ENCODE data around the gene ZKSCAN5.
"Not testable (repeated sequence)": the region's sequence is repeated elsewhere in the genome, so short reads cannot be mapped to it uniquely, and the experiment has no call there.

ZKSCAN5 gene

DNA sequence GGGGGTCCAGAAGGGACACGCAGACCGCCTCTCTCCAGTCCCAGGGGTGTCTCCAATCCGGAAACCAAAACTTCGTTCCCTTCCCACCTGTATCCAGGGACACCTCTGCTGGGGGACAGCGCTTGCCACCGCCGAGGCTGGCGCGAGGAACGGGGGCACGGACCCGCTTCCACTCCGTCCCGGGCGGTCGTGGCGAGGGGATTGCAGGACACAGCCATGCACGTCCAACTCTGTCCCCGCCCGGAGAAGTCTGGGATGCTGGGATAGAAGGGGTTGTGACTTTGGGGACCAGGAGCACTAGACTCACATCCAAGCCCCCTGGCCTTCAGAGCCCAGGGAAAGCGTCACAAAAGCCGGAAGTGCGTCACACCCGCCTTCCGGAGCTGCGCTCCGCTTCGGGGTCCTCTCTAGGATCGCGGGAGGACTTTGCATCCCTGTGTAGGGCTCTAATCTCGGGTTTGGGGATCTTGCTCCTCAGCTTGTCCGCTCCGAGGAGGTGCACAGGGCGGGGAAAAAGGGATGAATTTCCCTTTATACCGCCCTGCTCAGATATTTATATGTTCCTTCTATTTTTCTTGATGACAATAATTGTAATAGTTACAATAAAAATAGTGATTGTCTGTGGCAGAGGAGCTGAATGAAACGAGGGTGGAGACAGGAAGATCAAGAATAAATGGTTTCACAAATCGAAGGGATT lies 47.5 kb downstream of the ZKSCAN5 start, which contains the start of gene FAM200A:
TSS of gene FAM200A (minus strand) at position 348 of the 697 bp plus-strand sequence. CDS start 3,707 bp downstream, outside the sequence.
- DNase-seq (ENCODE audit: low read depth), result peak; percentile 80

DNA sequence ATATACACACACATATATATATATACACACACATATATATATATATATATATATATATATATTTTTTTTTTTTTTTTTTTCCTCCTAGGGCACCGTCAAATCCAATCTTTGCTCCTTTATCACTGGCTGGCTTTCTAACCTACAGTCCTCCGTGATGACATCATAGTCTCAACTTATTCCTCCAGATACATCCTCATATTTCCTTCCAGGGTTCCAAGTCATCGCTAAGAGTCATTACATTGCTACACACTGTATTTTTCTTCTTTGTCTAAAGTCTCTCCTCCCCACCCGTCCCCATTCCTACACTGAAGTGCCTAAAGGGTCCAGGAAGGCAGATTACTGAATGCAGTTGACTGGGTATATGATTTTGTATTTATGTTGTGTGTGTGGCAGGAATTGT lies 48.6 kb downstream of the ZKSCAN5 start:
- no peak for DNase-seq (ENCODE audit: low read depth)

- no peak for DNase-seq (ENCODE audit: low read depth)
Observed at GRCh38 chr7:99554939-99555338, 50.5 kb downstream of the ZKSCAN5 start.

- no peak for DNase-seq (ENCODE audit: low read depth)
Observed at GRCh38 chr7:99557196-99557607, 52.7 kb downstream of the ZKSCAN5 start.

GRCh38 chr7:99557940-99558305 lies 53.5 kb downstream of the ZKSCAN5 start:
- no peak for DNase-seq (ENCODE audit: low read depth)

DNA sequence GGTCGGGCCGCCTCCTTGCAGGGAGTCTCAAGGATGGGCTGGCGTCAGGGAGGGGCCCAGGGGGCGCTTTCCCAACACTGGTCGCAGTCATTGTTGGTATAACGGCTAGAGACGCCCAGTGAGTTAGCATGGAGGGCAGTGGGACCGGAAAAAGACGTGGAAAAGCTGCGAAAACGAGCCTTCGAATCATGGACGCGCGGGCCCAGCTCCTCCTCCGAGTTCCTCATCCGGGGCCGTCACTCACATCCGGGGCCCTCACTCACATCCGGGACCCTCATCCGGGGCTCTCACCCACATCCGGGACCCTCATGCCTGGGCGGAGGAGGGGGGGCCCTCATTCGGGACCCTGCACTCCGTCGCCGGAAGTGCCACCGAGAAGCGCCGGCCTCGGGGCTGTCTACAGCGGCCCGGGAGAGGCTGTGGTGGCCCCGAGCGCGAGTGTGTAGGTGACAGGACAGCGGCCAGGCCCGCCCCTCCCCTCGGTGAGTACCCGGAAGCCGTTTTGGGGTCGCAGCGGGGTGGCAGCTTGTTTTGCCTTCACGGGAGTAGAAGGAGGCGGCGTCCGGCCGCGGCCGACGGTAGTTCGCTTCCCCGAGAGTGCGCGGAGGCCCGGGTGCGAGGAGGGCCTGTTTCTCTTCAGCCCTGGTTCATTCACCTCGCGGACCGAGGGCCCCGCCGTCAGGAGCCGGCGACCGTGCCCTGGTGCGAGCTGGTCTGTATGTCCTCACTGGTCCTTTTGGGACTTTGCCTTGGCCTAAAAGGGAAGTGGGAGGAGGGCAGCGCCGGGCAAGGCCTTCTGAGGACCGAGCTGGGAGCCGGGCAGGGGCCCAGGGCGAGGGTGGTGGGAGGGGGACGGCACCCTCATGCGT lies 54.1 kb downstream of the ZKSCAN5 start, which contains the start of gene ZNF655:
TSS of gene ZNF655 (plus strand) at position 337 of the 869 bp plus-strand sequence. CDS start 1,918 bp downstream, outside the sequence.
- peak; percentile 85 for DNase-seq (ENCODE audit: low read depth)

DNA sequence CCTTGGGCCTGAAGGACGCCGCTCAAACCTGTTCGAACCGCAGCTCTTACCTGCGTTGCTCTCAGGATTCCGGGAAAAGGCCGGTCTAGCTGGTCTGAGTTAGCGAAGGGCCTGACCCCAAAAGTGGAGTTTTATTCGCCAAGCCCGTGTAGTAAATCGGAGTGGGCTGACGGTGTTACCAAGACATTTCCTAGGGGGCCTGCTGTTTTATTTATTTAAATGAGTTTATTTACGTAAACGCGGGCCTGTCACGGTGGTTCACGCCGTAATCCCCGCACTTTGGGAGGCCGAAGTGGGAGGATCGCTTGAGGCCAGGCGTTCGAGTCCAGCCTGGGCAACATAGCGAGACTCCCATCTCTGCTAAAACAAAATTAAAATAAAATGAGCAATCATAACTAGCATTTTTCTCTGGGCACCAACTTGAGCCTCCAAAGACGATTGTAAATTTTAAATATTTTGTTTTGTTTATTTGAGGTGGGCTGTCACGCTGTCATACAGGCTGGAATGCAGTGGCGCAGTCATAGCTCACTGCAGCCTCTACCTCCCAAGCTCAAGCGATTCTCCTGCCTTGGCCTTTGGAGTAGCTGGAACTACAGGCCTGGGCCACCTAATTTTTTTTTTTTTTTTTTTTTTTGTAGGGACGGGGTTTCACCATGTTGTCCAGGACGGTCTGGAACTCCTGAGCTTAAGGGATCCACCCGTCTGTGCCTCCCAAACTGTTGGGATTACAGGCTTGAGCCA lies 54.9 kb downstream of the ZKSCAN5 start:
- no peak for DNase-seq (ENCODE audit: low read depth)

GRCh38 chr7:99560834-99561736 lies 56.6 kb downstream of the ZKSCAN5 start:
- no peak for DNase-seq (ENCODE audit: low read depth)

DNA sequence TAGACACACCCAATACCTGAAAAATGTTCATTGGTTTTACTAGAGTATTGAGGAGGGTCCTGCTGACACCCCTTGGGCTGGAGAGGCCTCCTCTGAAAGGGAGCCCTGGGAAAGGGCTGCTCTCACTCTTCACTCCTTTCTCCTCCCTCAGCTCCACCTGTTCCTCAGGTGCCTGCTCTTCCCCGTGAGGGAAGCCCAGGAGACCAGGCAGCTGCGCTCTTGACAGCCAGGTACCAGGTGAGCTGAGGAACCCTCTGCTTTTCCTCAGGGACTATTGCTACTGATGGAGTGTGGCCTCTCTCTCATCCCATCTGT lies 57.2 kb downstream of the ZKSCAN5 start:
- no peak for DNase-seq (ENCODE audit: low read depth)

GRCh38 chr7:99562114-99562784 lies 57.8 kb downstream of the ZKSCAN5 start:
- no peak for DNase-seq (ENCODE audit: low read depth)

- no peak for DNase-seq (ENCODE audit: low read depth)
Observed at GRCh38 chr7:99562832-99563231, 58.4 kb downstream of the ZKSCAN5 start.

DNA sequence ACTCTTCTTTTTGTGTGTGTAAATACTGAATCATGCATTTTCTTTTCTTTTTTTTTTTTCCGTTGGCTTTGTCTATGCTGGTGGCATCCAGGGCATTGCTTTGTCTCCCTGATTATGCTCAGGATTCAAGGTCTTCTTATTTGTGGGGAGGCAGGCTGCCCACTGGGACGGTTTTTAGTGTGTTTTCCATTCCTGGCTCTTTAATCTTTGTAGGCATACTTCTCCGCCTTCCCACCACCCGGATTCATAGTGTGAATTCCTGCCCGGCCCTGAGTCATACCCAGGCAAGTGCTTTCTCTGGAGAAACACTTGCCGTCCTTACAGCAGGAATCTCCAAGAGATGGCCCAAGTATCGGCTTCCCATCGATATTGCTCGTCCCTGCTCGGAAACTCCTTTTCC lies 59.2 kb downstream of the ZKSCAN5 start:
- no peak for DNase-seq (ENCODE audit: low read depth)

- not testable (repeated sequence) for DNase-seq (ENCODE audit: low read depth)
Observed at GRCh38 chr7:99568770-99569169, 64.3 kb downstream of the ZKSCAN5 start.

GRCh38 chr7:99571768-99572167 lies 67.3 kb downstream of the ZKSCAN5 start:
- no peak for DNase-seq (ENCODE audit: low read depth)

DNA sequence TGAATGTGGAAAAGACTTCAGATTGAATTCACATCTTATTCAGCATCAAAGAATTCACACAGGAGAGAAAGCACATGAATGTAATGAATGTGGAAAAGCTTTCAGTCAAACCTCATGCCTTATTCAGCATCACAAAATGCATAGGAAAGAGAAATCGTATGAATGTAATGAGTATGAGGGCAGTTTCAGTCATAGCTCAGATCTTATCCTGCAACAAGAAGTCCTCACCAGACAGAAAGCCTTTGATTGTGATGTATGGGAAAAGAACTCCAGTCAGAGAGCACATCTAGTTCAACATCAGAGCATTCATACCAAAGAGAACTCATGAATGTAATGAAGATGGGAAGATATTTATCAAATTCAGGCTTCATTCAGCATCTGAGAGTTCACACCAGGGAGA lies 68.8 kb downstream of the ZKSCAN5 start:
- no peak for DNase-seq (ENCODE audit: low read depth)

DNA sequence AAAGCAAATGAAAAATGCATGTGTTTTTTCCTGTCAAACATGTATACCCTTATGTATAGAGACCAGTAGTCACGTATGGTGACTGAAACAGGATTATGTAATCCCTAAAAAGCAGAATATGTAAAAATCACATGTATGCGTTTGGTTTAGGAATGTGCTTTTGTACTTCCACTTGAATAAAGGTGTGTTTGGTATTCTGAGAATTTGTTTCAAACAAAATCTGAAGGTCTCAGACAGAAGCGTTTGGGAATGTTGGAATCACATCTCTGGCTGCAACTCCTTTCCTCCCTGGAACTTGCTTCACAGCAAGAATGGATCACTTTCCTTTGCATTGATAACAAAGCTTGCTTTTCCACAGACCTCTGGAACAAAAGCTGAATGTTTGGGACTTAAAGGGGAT lies 71.8 kb downstream of the ZKSCAN5 start:
- DNase-seq (ENCODE audit: low read depth), result no peak

DNA sequence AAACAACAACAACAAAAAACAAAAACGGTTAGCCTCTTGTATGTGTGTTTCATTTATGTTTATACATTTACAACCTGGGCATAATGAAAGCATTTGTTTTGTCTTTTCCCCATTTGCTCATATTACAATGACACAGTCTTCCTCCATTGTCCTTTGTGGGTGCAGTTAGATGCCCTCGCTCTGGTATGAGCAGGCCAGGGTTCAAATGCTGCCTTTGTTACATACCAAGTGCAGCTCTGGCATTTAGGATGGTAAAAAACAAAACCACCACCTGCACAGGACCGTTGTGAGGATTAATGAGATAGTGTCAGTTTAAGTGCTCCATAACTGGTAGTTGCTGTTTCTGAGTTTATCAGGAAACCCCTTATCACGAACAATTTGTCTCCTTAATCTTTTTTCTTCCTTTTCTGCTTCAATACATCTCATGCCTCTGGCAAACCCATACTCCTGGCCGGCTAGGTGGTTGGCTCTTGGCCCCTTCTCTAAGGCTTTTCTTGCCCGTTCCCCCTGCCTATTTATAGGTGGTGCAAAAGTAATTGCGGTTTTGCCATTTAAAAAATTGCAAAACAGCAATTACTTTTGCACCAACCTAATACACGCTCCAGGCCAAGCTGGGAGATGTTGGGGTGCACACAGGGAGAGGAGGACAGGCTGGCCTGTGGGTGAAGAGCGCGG lies 75.0 kb downstream of the ZKSCAN5 start:
- DNase-seq (ENCODE audit: low read depth), result no peak

- DNase-seq (ENCODE audit: low read depth), result peak; percentile 41
Observed at GRCh38 chr7:99579956-99580777, 75.7 kb downstream of the ZKSCAN5 start.

- not testable (repeated sequence) for DNase-seq (ENCODE audit: low read depth)
Observed at GRCh38 chr7:99580778-99581332, 76.4 kb downstream of the ZKSCAN5 start.
